Osteoblast (primary cell): ENCODE measurements around the gene PLEKHH3. TPM values are rescaled to one million over a fixed set of nuclear protein-coding genes. Genes with fewer than 3 reads are reported as not detected.

Experiments used
- DNase-seq: peaks from one replicate; pipeline ENCODE4 v3.0.0; 2011; ENCODE audit warnings: low spot score, mixed read lengths; ENCODE audit not compliant: insufficient read length; ENCODE audit errors: missing footprints
- H2AFZ ChIP-seq: 2 replicates; pipeline ENCODE4 v1.6.0; 2011; ENCODE audit warnings: mild to moderate bottlenecking, low read length
- H3K27ac ChIP-seq: 2 replicates; pipeline ENCODE4 v1.5.1; 2011; ENCODE audit warnings: mild to moderate bottlenecking, low read depth, low read length, moderate library complexity
- H3K27me3 ChIP-seq: 2 replicates; pipeline ENCODE4 v1.6.0; 2012; ENCODE audit warnings: mild to moderate bottlenecking, control low read depth, inconsistent platforms, low read length, moderate library complexity; ENCODE audit not compliant: insufficient read depth
- H3K36me3 ChIP-seq: 2 replicates; pipeline ENCODE4 v1.5.1; 2011; ENCODE audit warnings: mild to moderate bottlenecking, low read length, control low read depth, moderate library complexity; ENCODE audit not compliant: insufficient read depth
- H3K4me1 ChIP-seq: 2 replicates; pipeline ENCODE4 v1.5.1; 2011; ENCODE audit warnings: mild to moderate bottlenecking, low read length, control low read depth, moderate library complexity; ENCODE audit not compliant: insufficient read depth
- H3K4me2 ChIP-seq: 2 replicates; pipeline ENCODE4 v1.6.0; 2011; ENCODE audit warnings: mild to moderate bottlenecking, low read length; ENCODE audit not compliant: insufficient read depth
- H3K4me3 ChIP-seq: fragments of 200-600 bp; sonication (generic); 3 replicates; pipeline ENCODE4 v1.5.1; 2012; ENCODE audit warnings: mild to moderate bottlenecking, low read length, inconsistent platforms; ENCODE audit not compliant: insufficient read depth
- H3K79me2 ChIP-seq: 2 replicates; pipeline ENCODE4 v1.6.0; 2012; ENCODE audit warnings: mild to moderate bottlenecking, low read length, control low read depth, inconsistent platforms; ENCODE audit not compliant: insufficient read depth
- H3K9me3 ChIP-seq: 2 replicates; pipeline ENCODE4 v1.5.1; 2011; ENCODE audit warnings: low read depth, low read length, control low read depth
- H4K20me1 ChIP-seq: 2 replicates; pipeline ENCODE4 v1.6.0; 2012; ENCODE audit warnings: mild to moderate bottlenecking, low read length, control low read depth; ENCODE audit not compliant: insufficient read depth
- total RNA-seq: library from RNA; depleted of rRNA; stranded (reverse); fragments of >200 nt; gene quantifications from 2 replicates; pipeline ENCODE4 v1.2.3, GENCODE V29; 2012
- TF ChIP-seq, protein P1 (sequence below): IDR thresholded peaks from 2 replicates; pipeline ENCODE4 v1.5.1; 2011; ENCODE audit warnings: mild to moderate bottlenecking, low read depth, low read length, moderate library complexity; ENCODE audit errors: extremely low read depth

The PLEKHH3 gene
- total RNA-seq, 1 donor: 19.9 TPM

DNA sequence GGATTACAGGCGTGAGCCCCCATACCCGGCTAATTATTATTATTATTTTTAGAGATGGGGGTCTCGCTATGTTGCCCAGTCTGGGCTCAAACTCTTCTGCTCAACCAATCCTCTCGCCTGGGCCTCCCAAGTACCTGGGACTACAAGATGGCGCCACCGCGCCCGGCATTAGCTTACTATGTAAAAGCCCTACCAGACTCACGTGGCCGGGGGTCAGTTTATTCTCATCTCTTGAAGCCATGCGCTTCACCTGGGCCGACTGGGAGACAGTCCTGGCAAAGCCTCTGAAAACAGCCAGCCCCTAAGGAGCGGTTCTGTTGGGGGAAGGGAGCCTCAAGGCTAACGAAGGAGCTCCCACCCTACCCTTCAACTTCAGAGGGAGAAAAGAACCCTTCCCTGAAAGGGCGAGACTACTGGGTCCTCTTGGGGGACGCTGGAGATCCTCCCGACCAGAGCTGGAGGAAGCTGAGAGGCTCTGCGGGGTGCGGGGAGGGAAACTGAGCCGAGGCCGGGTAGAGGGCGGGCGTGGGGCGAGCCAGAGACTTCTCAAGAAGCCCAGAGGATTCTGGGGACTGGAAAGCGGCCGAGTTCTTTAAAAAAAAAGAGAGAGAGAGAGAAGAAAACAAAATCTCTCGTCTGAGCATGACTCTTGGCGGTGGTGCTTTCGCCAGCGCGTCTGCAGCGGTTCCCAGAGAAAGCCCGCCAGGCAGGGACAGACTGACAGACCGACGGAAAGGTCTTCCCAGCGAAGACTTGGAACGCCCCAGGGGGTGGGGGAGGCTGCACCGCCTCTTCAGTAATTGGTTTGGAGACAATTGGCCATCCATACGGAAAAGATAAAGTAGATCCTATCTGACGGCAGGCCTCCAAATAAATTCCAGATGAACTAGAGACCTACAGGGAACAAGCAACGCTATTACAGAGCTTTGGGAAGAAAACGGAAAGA, 23.3 kb downstream of the PLEKHH3 start:
- H3K79me2 ChIP-seq: no peaks in the 10 kb centered on the region
- peak overlapping the region; percentile 91 for H3K4me2 ChIP-seq
- no peaks in the 10 kb centered on the region for H3K27me3 ChIP-seq
- peak overlapping the region; percentile 99 for H2AFZ ChIP-seq
- DNase-seq: peak; percentile 93
- H3K4me1 ChIP-seq: peaks cover 9% of the 10 kb centered on the region
- H3K9me3 ChIP-seq: no peaks in the 10 kb centered on the region
- H3K4me3 ChIP-seq: peak overlapping the region; percentile 66
- H3K36me3 ChIP-seq: no peaks in the 10 kb centered on the region
- no peaks in the 10 kb centered on the region for H4K20me1 ChIP-seq
- H3K27ac ChIP-seq: peak overlapping the region; percentile 68
- TF ChIP-seq, protein P1, sequence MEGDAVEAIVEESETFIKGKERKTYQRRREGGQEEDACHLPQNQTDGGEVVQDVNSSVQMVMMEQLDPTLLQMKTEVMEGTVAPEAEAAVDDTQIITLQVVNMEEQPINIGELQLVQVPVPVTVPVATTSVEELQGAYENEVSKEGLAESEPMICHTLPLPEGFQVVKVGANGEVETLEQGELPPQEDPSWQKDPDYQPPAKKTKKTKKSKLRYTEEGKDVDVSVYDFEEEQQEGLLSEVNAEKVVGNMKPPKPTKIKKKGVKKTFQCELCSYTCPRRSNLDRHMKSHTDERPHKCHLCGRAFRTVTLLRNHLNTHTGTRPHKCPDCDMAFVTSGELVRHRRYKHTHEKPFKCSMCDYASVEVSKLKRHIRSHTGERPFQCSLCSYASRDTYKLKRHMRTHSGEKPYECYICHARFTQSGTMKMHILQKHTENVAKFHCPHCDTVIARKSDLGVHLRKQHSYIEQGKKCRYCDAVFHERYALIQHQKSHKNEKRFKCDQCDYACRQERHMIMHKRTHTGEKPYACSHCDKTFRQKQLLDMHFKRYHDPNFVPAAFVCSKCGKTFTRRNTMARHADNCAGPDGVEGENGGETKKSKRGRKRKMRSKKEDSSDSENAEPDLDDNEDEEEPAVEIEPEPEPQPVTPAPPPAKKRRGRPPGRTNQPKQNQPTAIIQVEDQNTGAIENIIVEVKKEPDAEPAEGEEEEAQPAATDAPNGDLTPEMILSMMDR: no peak

- peaks cover 9% of the 10 kb centered on the region for H3K4me1 ChIP-seq
- no peaks in the 10 kb centered on the region for H3K9me3 ChIP-seq
- H2AFZ ChIP-seq: no peak overlapping the region
- H3K27me3 ChIP-seq: no peaks in the 10 kb centered on the region
- no peak overlapping the region for H3K4me2 ChIP-seq
- H4K20me1 ChIP-seq: no peaks in the 10 kb centered on the region
- DNase-seq: no peak
- no peaks in the 10 kb centered on the region for H3K36me3 ChIP-seq
- no peak overlapping the region for H3K4me3 ChIP-seq
- H3K79me2 ChIP-seq: no peaks in the 10 kb centered on the region
- TF ChIP-seq, protein P1: no peak
- no peak overlapping the region for H3K27ac ChIP-seq
Observed at GRCh38 chr17:42651392-42651791, 25.4 kb downstream of the PLEKHH3 start.

DNA sequence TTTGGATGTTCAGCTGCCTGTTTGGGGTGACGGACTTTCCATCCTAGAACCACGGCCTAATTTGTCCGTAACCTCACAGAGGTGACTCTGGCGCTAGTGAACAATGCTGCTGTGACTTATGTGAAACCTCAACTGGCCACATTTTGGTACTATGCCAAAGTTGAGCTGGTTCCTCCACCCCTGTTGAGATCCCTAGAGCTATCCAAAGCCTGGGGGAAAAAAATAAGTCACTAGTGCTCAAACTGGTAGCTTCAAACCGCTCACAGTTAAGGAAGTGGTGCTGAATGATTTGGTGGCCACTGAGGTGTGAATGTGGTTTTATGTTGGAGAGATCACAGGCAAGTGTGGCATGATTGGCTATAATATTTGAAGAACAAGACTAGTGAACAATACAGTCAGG, 29.0 kb downstream of the PLEKHH3 start:
- TF ChIP-seq, protein P1: no peak
- H3K36me3 ChIP-seq: no peaks in the 10 kb centered on the region
- H3K9me3 ChIP-seq: no peaks in the 10 kb centered on the region
- DNase-seq: peak; percentile 36
- H3K4me3 ChIP-seq: no peak overlapping the region
- no peaks in the 10 kb centered on the region for H3K4me1 ChIP-seq
- no peak overlapping the region for H2AFZ ChIP-seq
- no peaks in the 10 kb centered on the region for H3K27me3 ChIP-seq
- H3K79me2 ChIP-seq: no peaks in the 10 kb centered on the region
- no peaks in the 10 kb centered on the region for H4K20me1 ChIP-seq
- no peak overlapping the region for H3K4me2 ChIP-seq
- H3K27ac ChIP-seq: no peak overlapping the region

- Histone ChIP-seq H3K36me3 (no peaks in the 10 kb centered on the region), H4K20me1 (no peaks in the 10 kb centered on the region), H3K27ac (no peak overlapping the region), H3K27me3 (no peaks in the 10 kb centered on the region), H3K9me3 (no peaks in the 10 kb centered on the region), H2AFZ (no peak overlapping the region), H3K79me2 (no peaks in the 10 kb centered on the region), H3K4me2 (no peak overlapping the region), H3K4me1 (no peaks in the 10 kb centered on the region), H3K4me3 (no peak overlapping the region)
- TF ChIP-seq, protein P1: no peak
- DNase-seq: peak; percentile 37
Observed at GRCh38 chr17:42642336-42642735, 34.5 kb downstream of the PLEKHH3 start.
